Colonic mucosa (tissue), 4 donors: Measurements from ENCODE around the gene ENPP5. TPM values are rescaled to one million over a fixed set of nuclear protein-coding genes. Genes with fewer than 3 reads are reported as not detected.

Source experiments
- DNase-seq: peaks from one replicate; pipeline ENCODE4 v3.0.0-alpha.2; 2020
- H3K27ac ChIP-seq: fragments of 200-600 bp; one replicate; pipeline ENCODE4 v1.8.0; 2021
- H3K27me3 ChIP-seq: fragments of 200-600 bp; one replicate; pipeline ENCODE4 v1.8.0; 2021
- H3K36me3 ChIP-seq: fragments of 200-600 bp; one replicate; pipeline ENCODE4 v1.8.0; 2021
- H3K4me1 ChIP-seq: fragments of 200-600 bp; one replicate; pipeline ENCODE4 v1.8.0; 2021; ENCODE audit warnings: mild to moderate bottlenecking
- H3K4me3 ChIP-seq: fragments of 200-600 bp; one replicate; pipeline ENCODE4 v1.8.0; 2021
- H3K9ac ChIP-seq, 2 donors: one replicate each; pipeline ENCODE4 v1.7.0; 2013; ENCODE audit warnings: control low read depth in 2 of 2, low read depth in 2 of 2, low read length in 2 of 2
- H3K9me3 ChIP-seq: fragments of 200-600 bp; one replicate; pipeline ENCODE4 v1.8.0; 2021
- CTCF ChIP-seq: fragments of 200-600 bp; IDR thresholded peaks from one replicate; pipeline ENCODE4 v1.8.0; 2022; ENCODE audit warnings: antibody characterized with exemption, mild to moderate bottlenecking
- intact Hi-C: fragments of 100-400 bp; cut with DNase I; formaldehyde crosslinking; loops from one replicate; pipeline ENCODE4 v1.14.1; 2022
- total RNA-seq, 2 donors: library from RNA; stranded (reverse); fragmentation: NEBNext Ultra II Directional in 1 of 2; extraction: Animal tissue kit (Norgen Biotek cat#: 25700) in 1 of 2; gene quantifications; one replicate each; pipeline ENCODE4 v1.2.1, GENCODE V29; 2021
- donor health status: healthy.
- donor health status: DM: no; HTN: no; CAD: no.
- donor health status: DM: no; HTN: no; CAD: no.

The ENPP5 gene
- total RNA-seq, 2 donors from 2014 or later = 3.6 to 4.3 TPM

- Histone ChIP-seq H3K9me3 (no peaks in the 10 kb centered on the region), H3K27me3 (no peaks in the 10 kb centered on the region), H3K27ac (no peak overlapping the region), H3K4me3 (no peak overlapping the region), H3K36me3 (no peaks in the 10 kb centered on the region), H3K4me1 (no peaks in the 10 kb centered on the region), H3K9ac (no peak overlapping the region)
- no peak for DNase-seq
- TF ChIP-seq CTCF = no peak
- intact Hi-C loops = no loop called here
Measured at GRCh38 chr6:46215777-46216176, 45.0 kb upstream of the ENPP5 start.

- no peaks in the 10 kb centered on the region for H3K27me3 ChIP-seq
- no peak overlapping the region for H3K9ac ChIP-seq
- intact Hi-C loops = no loop called here
- no peak for TF ChIP-seq CTCF
- no peaks in the 10 kb centered on the region for H3K36me3 ChIP-seq
- no peaks in the 10 kb centered on the region for H3K4me1 ChIP-seq
- H3K27ac ChIP-seq = no peak overlapping the region
- no peak overlapping the region for H3K4me3 ChIP-seq
- no peak for DNase-seq
- no peaks in the 10 kb centered on the region for H3K9me3 ChIP-seq
Measured at GRCh38 chr6:46215213-46215612, 44.4 kb upstream of the ENPP5 start.

- Histone ChIP-seq H3K27me3 (no peaks in the 10 kb centered on the region), H3K9me3 (no peaks in the 10 kb centered on the region), H3K4me1 (no peaks in the 10 kb centered on the region), H3K9ac (no peak overlapping the region), H3K36me3 (no peaks in the 10 kb centered on the region), H3K4me3 (no peak overlapping the region), H3K27ac (no peak overlapping the region)
- DNase-seq = no peak
- TF ChIP-seq CTCF = no peak
- intact Hi-C loops = no loop called here
Measured at GRCh38 chr6:46211917-46212316, 41.1 kb upstream of the ENPP5 start.

- Histone ChIP-seq H3K27ac (no peak overlapping the region), H3K9me3 (no peaks in the 10 kb centered on the region), H3K36me3 (no peaks in the 10 kb centered on the region), H3K9ac (no peak overlapping the region), H3K4me3 (no peak overlapping the region), H3K27me3 (no peaks in the 10 kb centered on the region), H3K4me1 (no peaks in the 10 kb centered on the region)
- intact Hi-C loops = no loop called here
- no peak for DNase-seq
- TF ChIP-seq CTCF = no peak
Measured at GRCh38 chr6:46210294-46210693, 39.5 kb upstream of the ENPP5 start.

GRCh38 chr6:46208303-46208702 is 37.5 kb upstream of the ENPP5 start:
- H3K4me1 ChIP-seq = no peaks in the 10 kb centered on the region
- no peaks in the 10 kb centered on the region for H3K9me3 ChIP-seq
- H3K36me3 ChIP-seq = no peaks in the 10 kb centered on the region
- TF ChIP-seq CTCF = no peak
- H3K4me3 ChIP-seq = no peak overlapping the region
- H3K27ac ChIP-seq = no peak overlapping the region
- DNase-seq = no peak
- intact Hi-C loops = no loop called here
- H3K27me3 ChIP-seq = no peaks in the 10 kb centered on the region
- no peak overlapping the region for H3K9ac ChIP-seq

- no peak for DNase-seq
- intact Hi-C loops = no loop called here
- Histone ChIP-seq H3K27me3 (no peaks in the 10 kb centered on the region), H3K4me1 (no peaks in the 10 kb centered on the region), H3K4me3 (no peak overlapping the region), H3K27ac (no peak overlapping the region), H3K36me3 (no peaks in the 10 kb centered on the region), H3K9ac (no peak overlapping the region), H3K9me3 (no peaks in the 10 kb centered on the region)
- no peak for TF ChIP-seq CTCF
Measured at GRCh38 chr6:46207174-46207573, 36.4 kb upstream of the ENPP5 start.
